HG03139 (cell line): ENCODE measurements around the gene RGS3.
"Not testable (repeated sequence)": the region's sequence is repeated elsewhere in the genome, so short reads cannot be mapped to it uniquely, and the experiment has no call there.

Experiments used
- ATAC-seq: cut with Tn5 transposase; IDR thresholded peaks from one replicate; pipeline ENCODE4 v1.9.1; 2021; ENCODE audit not compliant: unreplicated experiment

The RGS3 gene

DNA sequence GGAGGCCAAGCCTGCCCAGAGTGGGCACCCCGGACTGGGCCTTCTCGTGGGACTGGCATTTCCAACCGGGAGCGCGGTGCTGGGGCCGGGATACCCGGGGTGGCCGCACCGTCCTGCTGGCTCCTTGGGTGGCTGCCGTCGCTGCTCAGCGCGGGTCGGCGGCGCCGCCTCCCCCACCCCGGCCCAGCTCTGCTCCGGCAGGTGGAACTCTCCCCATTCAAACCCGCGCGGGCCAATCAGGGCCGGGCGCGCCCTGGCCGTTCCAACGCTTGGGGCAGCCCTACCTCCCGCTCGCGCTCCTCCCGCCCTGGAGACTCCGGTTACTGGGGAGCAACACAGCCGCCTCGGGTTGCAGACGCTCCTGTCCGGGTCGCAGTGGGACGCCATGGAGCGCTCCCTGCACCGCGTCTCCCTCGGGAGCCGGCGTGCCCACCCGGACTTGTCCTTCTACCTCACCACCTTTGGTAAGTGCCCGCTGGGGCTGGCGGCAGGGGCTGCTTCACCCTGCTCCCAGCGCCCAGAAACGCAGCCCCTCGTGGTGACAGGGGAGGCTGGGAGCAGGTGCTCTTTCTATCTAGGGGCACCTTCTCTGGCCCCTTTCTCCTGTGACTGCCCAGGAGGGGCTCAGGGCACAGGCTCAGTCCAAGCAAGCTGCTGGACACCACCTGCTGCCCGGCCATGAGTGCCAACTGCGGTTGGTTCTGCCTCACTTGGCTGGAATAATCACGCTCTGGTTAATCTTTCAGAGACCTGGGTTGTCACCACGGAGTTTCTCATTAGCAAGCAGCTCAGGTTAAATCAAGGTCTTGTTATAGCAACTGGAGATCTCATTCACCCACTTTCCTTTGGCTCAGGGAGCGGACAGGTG is at the start of gene RGS3:
Gene RGS3, plus strand, starts transcription at position 310 of the 868 bp plus-strand sequence. Its CDS starts 76 bp downstream, at position 386.
- ATAC-seq, result no peak

DNA sequence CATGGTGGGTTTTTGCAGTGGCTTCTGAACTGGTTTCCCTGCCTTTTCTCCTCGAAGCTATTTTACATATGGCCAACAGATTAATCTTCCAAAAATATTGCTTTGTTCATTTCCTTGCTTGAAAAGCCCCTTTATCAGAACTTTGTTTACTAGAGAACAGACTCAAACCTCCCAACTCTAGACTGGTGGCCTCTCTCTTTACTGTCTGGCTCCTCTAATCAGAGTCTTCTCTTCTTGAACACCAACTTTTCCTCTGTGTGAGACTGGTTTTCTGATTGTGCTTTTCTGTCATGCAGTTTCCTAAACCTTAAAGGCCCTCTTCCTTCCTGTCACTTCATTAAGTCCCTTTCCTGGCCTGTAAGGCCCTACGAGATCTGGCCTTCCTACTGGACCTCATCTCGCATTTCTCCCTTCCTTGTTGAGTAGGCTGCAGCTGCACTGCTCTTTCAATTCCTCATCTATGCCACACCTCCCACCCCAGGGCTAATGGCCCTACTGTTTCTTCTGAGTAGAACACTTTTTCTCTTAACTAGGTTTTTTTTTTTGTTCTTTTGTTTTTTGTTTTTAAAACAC is 47.3 kb upstream of the RGS3 start:
- ATAC-seq, result peak; percentile 92

DNA sequence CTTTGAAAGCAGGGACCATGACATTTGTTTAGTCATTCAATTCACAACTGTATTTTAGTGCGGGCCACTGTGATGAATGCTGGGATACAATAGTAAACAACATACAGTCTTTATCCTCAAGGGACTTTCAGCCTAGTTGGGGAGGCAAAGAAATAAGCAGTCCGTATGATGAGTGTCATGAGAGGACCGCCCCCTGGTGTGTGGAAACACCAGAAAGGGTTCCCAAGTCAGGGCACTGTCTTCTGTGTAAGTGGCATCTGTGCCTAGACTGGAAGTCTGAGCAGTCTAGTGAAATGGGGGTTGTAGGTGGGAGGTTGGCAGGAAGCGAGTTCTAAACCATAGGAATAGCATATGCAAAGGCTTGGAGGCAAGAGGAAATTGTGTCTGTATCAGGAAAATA is 46.2 kb upstream of the RGS3 start:
- ATAC-seq, result no peak

- no peak for ATAC-seq
These were observed 41.8 kb upstream of the RGS3 start for GRCh38 chr9:113421726-113422125.

DNA sequence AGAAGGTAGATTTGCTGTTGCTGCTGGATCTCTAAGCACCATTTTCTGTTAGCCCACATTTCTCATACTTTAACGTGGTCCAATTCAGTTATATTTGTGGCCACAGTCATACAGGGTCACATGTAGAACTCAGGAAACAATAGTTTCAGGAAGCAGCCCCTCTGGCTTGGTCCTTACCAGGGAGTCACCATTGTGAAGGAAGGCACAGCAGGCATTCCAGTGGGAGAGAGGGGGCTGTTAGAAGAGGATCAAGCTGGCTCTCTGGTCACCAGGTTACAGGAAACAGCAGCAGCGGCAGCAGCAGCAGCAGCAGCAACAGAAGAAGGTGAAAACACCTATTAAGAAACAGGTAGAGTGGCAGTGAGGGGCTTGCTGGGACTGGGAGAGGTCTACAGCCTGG is 38.5 kb upstream of the RGS3 start:
- no peak for ATAC-seq

DNA sequence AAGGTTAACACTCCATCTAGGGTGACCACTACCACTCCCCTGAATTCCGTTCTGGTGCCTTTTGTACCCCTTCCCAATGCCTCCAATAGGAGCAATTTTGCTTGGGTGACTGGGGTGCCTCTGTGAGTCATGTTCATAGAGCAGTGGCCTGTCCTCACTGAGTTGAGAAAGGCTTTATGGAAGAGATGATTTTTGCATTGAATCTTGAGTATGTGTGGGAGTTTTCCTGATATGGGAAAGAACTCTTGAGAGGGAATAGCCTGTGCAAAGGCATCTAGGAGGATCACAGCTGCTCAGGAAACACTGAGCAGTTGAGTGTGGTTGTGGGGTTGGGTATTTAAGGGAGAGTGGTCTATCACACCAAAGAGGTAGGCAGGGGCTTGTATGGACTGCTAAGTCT is 36.8 kb upstream of the RGS3 start:
- no peak for ATAC-seq

DNA sequence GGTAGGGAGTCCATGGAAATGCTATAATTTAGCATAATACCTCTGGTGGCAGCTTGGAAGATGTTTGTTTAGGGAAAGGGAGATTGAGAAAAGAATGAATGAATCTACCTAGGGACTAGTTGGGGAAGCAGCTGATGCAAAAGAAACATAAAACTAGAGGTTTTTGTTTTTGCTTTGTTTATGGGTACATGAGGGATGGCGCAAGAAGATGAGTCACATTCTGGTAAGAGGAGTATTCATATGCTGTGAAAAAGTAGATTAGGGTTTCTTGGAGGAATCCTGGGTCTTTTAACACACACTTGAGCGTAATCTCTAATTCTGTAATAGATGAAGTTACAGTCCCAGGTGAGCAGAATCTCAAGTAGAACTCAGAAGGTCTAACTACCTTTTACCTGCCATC is 35.9 kb upstream of the RGS3 start:
- ATAC-seq, result no peak

DNA sequence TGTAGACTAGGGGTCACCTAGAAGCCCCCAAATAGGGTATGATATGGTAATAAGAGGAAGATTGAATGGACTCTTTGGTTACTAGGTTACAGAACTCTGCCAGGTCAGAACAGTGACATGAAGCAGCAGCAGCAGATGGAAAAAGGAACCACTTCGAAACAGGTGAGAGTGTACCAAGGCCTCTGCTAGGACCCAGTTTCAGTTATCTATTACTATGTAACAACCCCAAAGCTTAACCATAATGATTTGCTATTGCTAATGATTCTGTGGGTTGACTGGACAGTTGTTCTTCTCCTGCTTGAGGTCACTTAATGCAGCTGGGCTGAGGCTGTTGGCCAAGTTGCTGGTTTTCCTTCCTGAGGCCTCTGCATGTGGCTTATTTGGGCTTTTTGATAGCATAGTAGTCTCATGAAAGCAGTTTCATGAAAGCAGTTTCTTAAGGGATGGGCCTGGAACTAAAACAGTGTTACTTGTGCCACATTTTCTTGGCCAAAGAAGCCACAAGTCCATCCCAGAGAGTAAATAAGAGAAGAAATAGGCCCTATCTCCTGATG is 35.4 kb upstream of the RGS3 start:
- ATAC-seq, result no peak

DNA sequence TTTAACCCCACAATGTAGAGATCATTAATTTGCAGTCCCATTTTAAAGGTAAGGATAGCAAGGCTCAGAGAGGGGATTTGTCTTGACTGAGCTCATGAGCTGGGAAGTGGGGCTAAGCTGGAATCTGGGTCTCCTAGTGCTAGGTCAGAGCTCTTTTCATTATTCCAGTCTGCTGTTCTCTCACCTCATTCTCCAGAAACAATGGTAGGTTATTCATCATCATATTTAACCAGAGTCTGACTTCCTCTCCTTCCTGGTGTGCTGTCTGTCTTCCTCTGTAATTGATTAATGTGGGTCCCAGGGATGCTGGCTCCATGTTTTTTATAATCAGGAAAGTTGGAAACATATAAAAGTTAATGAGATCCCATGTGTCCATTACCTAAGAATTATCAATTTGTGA is 32.3 kb upstream of the RGS3 start:
- ATAC-seq, result no peak

DNA sequence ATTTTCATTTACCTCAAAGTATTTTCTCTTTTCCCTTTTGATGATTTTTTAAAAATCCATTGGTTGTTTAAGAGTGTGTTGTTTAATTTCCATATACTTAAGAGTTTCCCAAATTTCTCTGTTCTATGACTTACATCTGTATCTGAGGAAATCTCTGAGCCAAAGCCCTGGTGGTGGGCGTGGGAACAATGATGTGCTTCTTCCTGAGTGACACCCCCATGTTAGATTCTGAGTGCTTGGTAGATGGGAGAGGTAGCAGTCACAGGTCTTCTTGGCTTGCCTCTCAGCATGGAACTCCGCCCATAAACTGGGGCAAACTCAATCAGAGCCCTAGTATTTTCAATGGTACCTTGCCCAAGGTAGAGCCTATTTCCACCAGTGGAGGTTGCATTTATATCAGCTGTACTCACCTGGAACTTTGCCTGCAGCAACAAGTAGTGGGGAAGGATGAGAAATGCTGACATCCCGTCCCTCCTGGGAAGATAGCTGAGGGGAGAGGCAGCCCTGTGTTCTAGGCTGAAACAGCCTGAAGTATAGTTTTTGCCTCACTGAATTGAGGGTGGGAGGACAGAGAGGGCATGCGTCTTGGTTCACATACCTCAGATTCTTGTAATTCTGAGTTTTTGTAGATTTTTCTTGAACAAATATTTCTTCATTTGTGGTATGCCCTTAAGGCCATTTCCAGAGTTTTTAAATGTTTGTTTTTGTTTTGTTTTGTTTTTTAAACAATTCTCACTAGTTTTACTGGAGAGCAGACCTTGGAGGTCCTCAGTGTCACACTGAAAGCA is 26.6 kb upstream of the RGS3 start:
- no peak for ATAC-seq

- ATAC-seq, result not testable (repeated sequence)
These were observed 25.8 kb upstream of the RGS3 start for GRCh38 chr9:113437716-113438115.

GRCh38 chr9:113444736-113445135 is 18.8 kb upstream of the RGS3 start:
- no peak for ATAC-seq

DNA sequence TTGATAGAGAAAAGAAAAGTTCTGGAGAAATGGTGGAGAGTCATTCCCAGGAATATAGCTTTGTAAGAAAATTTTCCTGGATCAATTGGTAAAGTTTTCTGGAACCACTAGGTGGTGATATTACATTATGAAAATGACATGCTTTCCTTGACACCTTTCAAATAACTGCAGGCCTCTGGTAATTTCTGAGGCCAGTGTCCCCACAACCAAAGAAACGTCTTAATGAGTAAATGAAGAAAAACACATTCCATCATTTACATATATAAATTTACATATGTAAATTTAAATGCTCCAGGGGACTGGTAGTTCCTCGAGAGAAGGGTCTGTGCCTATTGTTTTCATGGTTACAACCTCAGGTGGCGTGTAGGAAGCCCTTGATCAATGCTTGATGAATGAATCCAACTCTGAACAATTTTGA is 17.2 kb upstream of the RGS3 start:
- ATAC-seq, result no peak

GRCh38 chr9:113449376-113449775 is 14.2 kb upstream of the RGS3 start:
- ATAC-seq, result no peak

DNA sequence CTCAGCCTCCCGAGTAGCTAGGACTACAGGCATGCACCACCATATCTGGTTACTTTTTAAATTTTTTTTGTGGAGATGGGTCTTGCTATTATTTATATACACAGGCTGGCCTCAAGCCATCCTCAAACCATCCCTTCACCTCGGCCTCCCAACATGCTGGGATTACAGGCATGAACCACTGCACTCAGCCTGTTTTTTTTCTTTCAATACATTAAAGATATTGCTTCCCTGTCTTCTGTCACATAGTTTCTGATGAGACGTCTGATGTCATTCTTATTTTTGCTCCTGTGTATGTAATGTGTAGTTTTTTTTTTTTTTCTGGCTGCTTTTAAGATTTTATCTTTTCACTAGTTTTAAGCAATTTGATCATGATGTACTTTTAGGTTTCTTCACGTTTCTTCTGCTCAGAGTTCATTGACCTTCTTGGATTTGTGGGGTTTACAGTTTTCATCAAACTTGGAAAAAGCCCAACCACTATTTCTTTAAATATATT is 11.4 kb upstream of the RGS3 start:
- no peak for ATAC-seq

- ATAC-seq, result no peak
These were observed 8.4 kb upstream of the RGS3 start for GRCh38 chr9:113454914-113455761.

DNA sequence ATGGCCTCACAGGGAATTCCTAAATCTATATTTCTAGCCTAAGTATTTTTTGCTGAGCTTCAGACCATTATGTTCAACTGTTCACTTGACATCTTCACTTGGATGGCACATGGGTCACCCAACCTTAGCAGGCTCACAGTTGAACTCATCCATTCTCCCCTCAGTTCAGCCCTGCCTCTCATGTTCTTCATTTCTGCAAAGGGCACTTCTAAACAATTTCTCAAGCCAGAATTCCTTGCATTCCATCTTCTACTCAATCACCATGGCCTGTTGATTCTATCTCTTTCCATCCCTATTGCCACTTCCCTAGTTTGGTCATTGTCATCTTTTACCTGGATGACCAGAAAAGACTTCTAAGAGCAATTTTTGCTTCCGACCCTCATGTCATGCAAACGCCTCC is 7.3 kb upstream of the RGS3 start:
- ATAC-seq, result no peak

- ATAC-seq, result no peak
These were observed 2.2 kb upstream of the RGS3 start for GRCh38 chr9:113461285-113461684.

GRCh38 chr9:113461943-113462342 is 1.6 kb upstream of the RGS3 start:
- no peak for ATAC-seq

GRCh38 chr9:113462781-113463286 is 693 bp upstream of the RGS3 start:
- ATAC-seq, result no peak
